Erythroblast (primary cell): ENCODE results near the gene BIRC7.

Experiments used
- GATA1 ChIP-seq: IDR thresholded peaks from 2 replicates; pipeline ENCODE4 v1.6.1; 2011; ENCODE audit warnings: low read depth, mild to moderate bottlenecking, control low read depth, low read length, moderate library complexity
- POLR2A ChIP-seq: IDR thresholded peaks from 2 replicates; pipeline ENCODE4 v1.6.1; 2011; ENCODE audit warnings: mild to moderate bottlenecking, low read length

- TF ChIP-seq POLR2A (no peak), GATA1 (no peak)
Measured at GRCh38 chr20:63210011-63210605, 25.6 kb upstream of the BIRC7 start.
